Stimulated activated CD8-positive, alpha-beta memory T cell treated with anti-CD3 and anti-CD28 coated beads, Interleukin-15, amount 100 ng/mL, for 1 hour (primary cell): ENCODE results near the gene CNTN4.
"Not testable (repeated sequence)": the region's sequence is repeated elsewhere in the genome, so short reads cannot be mapped to it uniquely, and the experiment has no call there.

ENCODE experiments used
- DNase-seq: peaks from one replicate; pipeline ENCODE4 v3.0.0-alpha.2; 2020; ENCODE audit warnings: low read depth

CNTN4 gene

GRCh38 chr3:2517500-2518172, 419.0 kb downstream of the CNTN4 start:
- DNase-seq, result no peak

- no peak for DNase-seq
These were observed 424.7 kb downstream of the CNTN4 start for GRCh38 chr3:2523281-2523836.

GRCh38 chr3:2525968-2526367, 427.3 kb downstream of the CNTN4 start:
- no peak for DNase-seq

GRCh38 chr3:2526926-2527325, 428.3 kb downstream of the CNTN4 start:
- DNase-seq, result no peak

GRCh38 chr3:2527328-2527727, 428.7 kb downstream of the CNTN4 start:
- DNase-seq, result not testable (repeated sequence)

GRCh38 chr3:2534767-2535166, 436.1 kb downstream of the CNTN4 start:
- not testable (repeated sequence) for DNase-seq

GRCh38 chr3:2535206-2535605, 436.5 kb downstream of the CNTN4 start:
- no peak for DNase-seq

- DNase-seq, result no peak
These were observed 437.9 kb downstream of the CNTN4 start for GRCh38 chr3:2536575-2536974.

GRCh38 chr3:2540115-2540514, 441.4 kb downstream of the CNTN4 start:
- DNase-seq, result no peak

GRCh38 chr3:2543247-2543646, 444.6 kb downstream of the CNTN4 start:
- DNase-seq, result no peak

GRCh38 chr3:2544212-2544611, 445.5 kb downstream of the CNTN4 start:
- DNase-seq, result no peak

GRCh38 chr3:2544718-2545117, 446.1 kb downstream of the CNTN4 start:
- no peak for DNase-seq

GRCh38 chr3:2547049-2547448, 448.4 kb downstream of the CNTN4 start:
- DNase-seq, result no peak

GRCh38 chr3:2554656-2555055, 456.0 kb downstream of the CNTN4 start:
- no peak for DNase-seq

- no peak for DNase-seq
These were observed 460.1 kb downstream of the CNTN4 start for GRCh38 chr3:2558796-2559195.

GRCh38 chr3:2567451-2567850, 468.8 kb downstream of the CNTN4 start:
- no peak for DNase-seq

GRCh38 chr3:2568156-2568555, 469.5 kb downstream of the CNTN4 start:
- DNase-seq, result no peak

GRCh38 chr3:2568929-2569328, 470.3 kb downstream of the CNTN4 start:
- DNase-seq, result no peak

GRCh38 chr3:2577571-2577970, 478.9 kb downstream of the CNTN4 start:
- no peak for DNase-seq

- no peak for DNase-seq
These were observed 479.9 kb downstream of the CNTN4 start for GRCh38 chr3:2578560-2578959.

- DNase-seq, result no peak
These were observed 480.5 kb downstream of the CNTN4 start for GRCh38 chr3:2579206-2579605.

- DNase-seq, result no peak
These were observed 484.4 kb downstream of the CNTN4 start for GRCh38 chr3:2583046-2583445.

- no peak for DNase-seq
These were observed 490.8 kb downstream of the CNTN4 start for GRCh38 chr3:2589336-2589969.

- no peak for DNase-seq
These were observed 496.8 kb downstream of the CNTN4 start for GRCh38 chr3:2595486-2595885.
